Breast epithelium (tissue), 4 donors: ENCODE data around the gene SMIM33. TPM values are rescaled to one million over a fixed set of nuclear protein-coding genes. Genes with fewer than 3 reads are reported as not detected.

Source experiments
- DNase-seq, 2 donors: peaks; one replicate each; pipeline ENCODE4 v3.0.0-alpha.2; 2019; ENCODE audit warnings: low spot score in 2 of 2
- H3K27ac ChIP-seq, 2 donors: fragments of 200-600 bp; sonication (generic) in 1 of 2; one replicate each; pipeline ENCODE4 v1.5.1; 2016 to 2019; ENCODE audit warnings: mild to moderate bottlenecking in 1 of 2
- H3K27me3 ChIP-seq, 2 donors: fragments of 200-600 bp; sonication (generic) in 1 of 2; one replicate each; pipeline versions ENCODE4 v1.5.1 to v1.6.0; 2017 to 2019; ENCODE audit warnings: control low read depth in 1 of 2, mild to moderate bottlenecking in 1 of 2
- H3K36me3 ChIP-seq: fragments of 200-600 bp; one replicate; pipeline ENCODE4 v1.5.1; 2019
- H3K4me1 ChIP-seq, 2 donors: fragments of 200-600 bp; sonication (generic); one replicate each; pipeline ENCODE4 v1.5.1; 2016 to 2019; ENCODE audit warnings: control low read depth in 1 of 2
- H3K4me3 ChIP-seq, 3 donors: fragments of 200-600 bp; sonication (generic); 1 replicate in 2 of 3; 2 replicates in 1 of 3; pipeline ENCODE4 v1.5.1; 2016 to 2019; ENCODE audit warnings: mild to moderate bottlenecking in 3 of 3, moderate library complexity in 2 of 3
- H3K9me3 ChIP-seq, 2 donors: fragments of 200-600 bp; sonication (generic) in 1 of 2; one replicate each; pipeline ENCODE4 v1.5.1; 2016 to 2019; ENCODE audit warnings: control low read depth in 1 of 2
- CTCF ChIP-seq, 3 donors: fragments of 450-650 bp; IDR thresholded peaks; one replicate each; pipeline ENCODE4 v1.5.1; 2016 to 2017; ENCODE audit warnings: antibody characterized with exemption in 3 of 3, mild to moderate bottlenecking in 3 of 3, moderate library complexity in 3 of 3
- POLR2A ChIP-seq: fragments of 450-650 bp; IDR thresholded peaks from one replicate; pipeline ENCODE4 v1.6.1; 2016; ENCODE audit warnings: antibody characterized with exemption, mild to moderate bottlenecking, moderate library complexity
- POLR2AphosphoS5 ChIP-seq, 3 donors: sonication (generic); formaldehyde crosslinking; IDR thresholded peaks; one replicate each; pipeline ENCODE4 v1.6.1; 2017; ENCODE audit warnings: antibody characterized with exemption in 3 of 3
- intact Hi-C: fragments of 100-400 bp; cut with DNase I; formaldehyde crosslinking; loops from one replicate; pipeline ENCODE4 v1.15.1; 2023; ENCODE audit warnings: low total_unique reads
- total RNA-seq, 3 donors: library from RNA; depleted of rRNA; stranded (reverse); fragments of >200 nt; gene quantifications; one replicate each; pipeline ENCODE4 v1.1.0, GENCODE V29; 2016

The SMIM33 gene
- total RNA-seq, 3 donors from 2014 or later: not detected

DNA sequence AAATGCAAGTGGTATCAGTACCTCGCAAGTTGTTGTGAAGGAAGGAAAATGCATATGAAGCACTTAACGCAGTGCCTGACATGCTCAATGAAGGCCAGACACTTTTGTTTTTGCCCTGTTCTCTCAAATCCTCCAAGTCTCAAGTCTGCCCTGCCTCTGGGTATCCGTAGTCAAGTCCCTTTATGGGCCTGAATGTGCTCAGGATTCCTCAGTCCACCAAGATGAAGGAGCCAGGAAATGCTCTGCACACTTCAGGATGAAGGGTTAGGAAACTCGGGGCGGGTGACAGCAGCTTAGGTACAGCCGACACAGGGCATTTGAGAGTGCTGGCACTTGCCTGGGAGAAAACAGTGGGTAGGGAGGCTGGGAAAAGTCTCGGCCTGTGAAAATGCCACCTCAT is 9.6 kb upstream of the SMIM33 start:
- no peaks in the 10 kb centered on the region for H3K27me3 ChIP-seq
- intact Hi-C loops: no loop called here
- H3K4me1 ChIP-seq: no peaks in the 10 kb centered on the region
- no peak for DNase-seq
- peak overlapping the region; percentile 26 to 51 (median 32) for H3K4me3 ChIP-seq
- H3K27ac ChIP-seq: peak overlapping the region in 1 of 2 donors; percentile 70
- TF ChIP-seq CTCF (IDR thresholded peaks at IDR 0.05) (no peak), POLR2AphosphoS5 (IDR thresholded peaks at IDR 0.05) (no peak), POLR2A (no peak)
- no peaks in the 10 kb centered on the region for H3K9me3 ChIP-seq
- no peaks in the 10 kb centered on the region for H3K36me3 ChIP-seq

DNA sequence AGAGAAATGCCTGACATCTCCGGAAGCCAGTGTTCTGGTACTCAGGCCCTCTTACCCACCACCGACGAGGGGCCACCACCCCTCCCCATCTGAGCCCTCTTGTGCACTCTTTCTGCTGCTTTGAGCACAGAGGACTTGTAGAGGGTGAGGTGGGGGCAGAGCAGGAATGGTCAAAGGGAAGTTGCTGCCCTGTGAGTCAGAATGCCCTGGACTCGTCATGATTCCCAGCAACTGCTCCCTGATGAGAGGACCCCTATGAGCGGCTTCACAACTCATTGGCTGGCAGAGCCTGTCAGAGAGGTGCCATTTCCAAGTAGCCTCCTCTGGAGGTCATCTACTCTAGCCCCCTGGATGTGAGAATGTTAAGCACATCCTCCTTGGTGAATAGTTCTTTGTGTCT is 9.1 kb upstream of the SMIM33 start:
- TF ChIP-seq POLR2A (no peak), CTCF (IDR thresholded peaks at IDR 0.05) (no peak), POLR2AphosphoS5 (IDR thresholded peaks at IDR 0.05) (no peak)
- peak overlapping the region; percentile 26 to 51 (median 32) for H3K4me3 ChIP-seq
- no peaks in the 10 kb centered on the region for H3K9me3 ChIP-seq
- intact Hi-C loops: no loop called here
- no peaks in the 10 kb centered on the region for H3K4me1 ChIP-seq
- no peaks in the 10 kb centered on the region for H3K36me3 ChIP-seq
- no peak for DNase-seq
- peak overlapping the region; percentile 34 to 70 for H3K27ac ChIP-seq
- H3K27me3 ChIP-seq: no peaks in the 10 kb centered on the region

- Histone ChIP-seq H3K27me3 (no peaks in the 10 kb centered on the region), H3K36me3 (no peaks in the 10 kb centered on the region), H3K9me3 (no peaks in the 10 kb centered on the region), H3K4me3 (peak within 1 kb of the TSS; percentile 26 to 51 (median 32)), H3K27ac (peak within 1 kb of the TSS; percentile 34 to 70), H3K4me1 (no peaks in the 10 kb centered on the region)
- TF ChIP-seq POLR2A: no peak
- no peak for TF ChIP-seq POLR2AphosphoS5 (IDR thresholded peaks at IDR 0.05)
- no peak for TF ChIP-seq CTCF (IDR thresholded peaks at IDR 0.05)
- intact Hi-C loops: no loop called here
- no peak for DNase-seq
These were observed 8.1 kb upstream of the SMIM33 start, which contains the start of gene ECSCR for GRCh38 chr5:139462586-139463276. Gene ECSCR (minus strand): TSS chr5:139462743. CDS start chr5:139462670, 73 bp downstream.

- Histone ChIP-seq H3K36me3 (no peaks in the 10 kb centered on the region), H3K27me3 (no peaks in the 10 kb centered on the region), H3K27ac (no peak overlapping the region), H3K4me3 (no peak overlapping the region), H3K4me1 (no peaks in the 10 kb centered on the region), H3K9me3 (no peaks in the 10 kb centered on the region)
- intact Hi-C loops: loop anchor here (2.0 kb wide), 1 partner anchor 62 kb away; no protein-coding TSS in a partner anchor
- no peak for DNase-seq
- no peak for TF ChIP-seq POLR2A
- TF ChIP-seq CTCF (IDR thresholded peaks at IDR 0.05): no peak
- TF ChIP-seq POLR2AphosphoS5 (IDR thresholded peaks at IDR 0.05): no peak
These were observed 2.3 kb upstream of the SMIM33 start for GRCh38 chr5:139468421-139468931.

DNA sequence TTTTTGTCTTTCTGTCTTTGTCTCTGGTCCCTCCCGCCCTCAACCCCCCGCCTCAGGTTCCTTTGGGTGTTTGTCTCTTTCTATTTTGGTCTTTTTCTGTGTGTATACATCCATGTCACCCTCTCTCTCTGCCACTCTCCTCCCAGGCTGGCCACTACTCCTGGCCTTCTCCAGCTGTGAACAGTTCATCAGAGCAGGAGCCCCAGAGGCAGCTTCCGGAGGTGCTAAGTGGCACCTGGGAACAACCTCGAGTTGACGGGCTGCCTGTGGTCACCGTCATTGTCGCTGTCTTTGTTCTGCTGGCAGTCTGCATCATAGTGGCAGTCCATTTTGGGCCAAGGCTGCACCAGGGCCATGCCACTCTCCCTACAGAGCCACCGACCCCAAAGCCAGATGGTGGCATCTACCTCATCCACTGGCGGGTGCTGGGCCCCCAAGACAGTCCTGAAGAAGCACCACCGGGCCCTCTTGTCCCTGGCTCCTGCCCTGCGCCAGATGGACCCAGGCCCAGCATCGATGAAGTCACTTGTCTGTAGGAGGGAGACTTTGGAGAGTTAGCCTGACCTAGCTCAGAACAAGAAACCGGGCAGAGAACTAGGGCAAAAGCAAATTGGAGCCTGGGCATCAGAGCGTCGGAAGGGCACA is 1.7 kb downstream of the SMIM33 start:
- Histone ChIP-seq H3K27me3 (no peaks in the 10 kb centered on the region), H3K4me1 (peaks cover 0 to 3% of the 10 kb centered on the region in 2 donors), H3K4me3 (no peak overlapping the region), H3K27ac (peak overlapping the region; percentile 50 to 76), H3K9me3 (no peaks in the 10 kb centered on the region), H3K36me3 (no peaks in the 10 kb centered on the region)
- DNase-seq: no peak
- TF ChIP-seq POLR2A: no peak
- no peak for TF ChIP-seq CTCF (IDR thresholded peaks at IDR 0.05)
- TF ChIP-seq POLR2AphosphoS5 (IDR thresholded peaks at IDR 0.05): no peak
- intact Hi-C loops: no loop called here
